Head of caudate nucleus (tissue), 42 donors: ENCODE results near the gene BRD9.
"Not testable (repeated sequence)": the region's sequence is repeated elsewhere in the genome, so short reads cannot be mapped to it uniquely, and the experiment has no call there.

Experiments
- DNase-seq, 42 donors: peaks; one replicate each; pipeline versions ENCODE4 v3.0.0 to v3.0.0-alpha.2; 2020 to 2021; ENCODE audit warnings: mixed read lengths in 7 of 42
- intact Hi-C: fragments of 100-400 bp; cut with DNase I; formaldehyde crosslinking; loops from one replicate; pipeline ENCODE4 v1.15.0; 2022

The BRD9 gene

GRCh38 chr5:854217-854616 lies 38.4 kb downstream of the BRD9 start:
- intact Hi-C loops: no loop called here
- DNase-seq: peak in 3 of 42 donors; percentile 4 to 9 (median 8)

GRCh38 chr5:853416-854090 lies 39.0 kb downstream of the BRD9 start:
- intact Hi-C loops: not testable (repeated sequence)
- peak in 4 of 42 donors; percentile 2 to 11 (median 6) for DNase-seq

GRCh38 chr5:852431-853401 lies 39.9 kb downstream of the BRD9 start:
- intact Hi-C loops: no loop called here
- peak in 6 of 42 donors; percentile 4 to 23 (median 9) for DNase-seq

GRCh38 chr5:852018-852417 lies 40.6 kb downstream of the BRD9 start:
- intact Hi-C loops: no loop called here
- DNase-seq: peak in 2 of 42 donors; percentile 2 to 6

GRCh38 chr5:851553-851952 lies 41.0 kb downstream of the BRD9 start:
- intact Hi-C loops: no loop called here
- peak in 4 of 42 donors; percentile 10 to 30 (median 19) for DNase-seq

GRCh38 chr5:851076-851475 lies 41.5 kb downstream of the BRD9 start:
- intact Hi-C loops: no loop called here
- DNase-seq: peak in 3 of 42 donors; percentile 8 to 23 (median 20)

GRCh38 chr5:850511-851006 lies 42.0 kb downstream of the BRD9 start, which contains the start of gene ZDHHC11:
Gene ZDHHC11 (minus strand): TSS chr5:850986. CDS start chr5:850602, 384 bp downstream.
- peak in 9 of 42 donors; percentile 11 to 57 (median 28) for DNase-seq
- intact Hi-C loops: no loop called here

GRCh38 chr5:849651-850301 lies 42.8 kb downstream of the BRD9 start:
- intact Hi-C loops: no loop called here

GRCh38 chr5:848671-849111 lies 43.9 kb downstream of the BRD9 start:
- intact Hi-C loops: no loop called here
- DNase-seq: peak in 6 of 42 donors; percentile 4 to 37 (median 18)

More at GRCh38 chr5:849651-850301, 42.8 kb downstream of the BRD9 start:
- DNase-seq: peak in 36 of 42 donors; percentile 11 to 80 (median 42)

- peak in 2 of 42 donors; percentile 6 to 12 for DNase-seq
- intact Hi-C loops: not testable (repeated sequence)
Observed at GRCh38 chr5:847736-848135, 44.9 kb downstream of the BRD9 start.

GRCh38 chr5:847212-847611 lies 45.4 kb downstream of the BRD9 start:
- intact Hi-C loops: not testable (repeated sequence)
- DNase-seq: peak in 3 of 42 donors; percentile 4 to 23 (median 16)

GRCh38 chr5:846602-847091 lies 46.0 kb downstream of the BRD9 start:
- DNase-seq: peak in 5 of 42 donors; percentile 5 to 32 (median 30)
- intact Hi-C loops: not testable (repeated sequence)

- intact Hi-C loops: not testable (repeated sequence)
- peak in 2 of 42 donors; percentile 7 to 14 for DNase-seq
Observed at GRCh38 chr5:845676-846601, 46.7 kb downstream of the BRD9 start.

- peak in 6 of 42 donors; percentile 6 to 32 (median 22) for DNase-seq
- intact Hi-C loops: not testable (repeated sequence)
Observed at GRCh38 chr5:845031-845675, 47.4 kb downstream of the BRD9 start.

GRCh38 chr5:844426-844825 lies 48.2 kb downstream of the BRD9 start:
- intact Hi-C loops: not testable (repeated sequence)
- peak in 7 of 42 donors; percentile 5 to 41 (median 14) for DNase-seq

- DNase-seq: peak in 6 of 42 donors; percentile 4 to 42 (median 23)
- intact Hi-C loops: not testable (repeated sequence)
Observed at GRCh38 chr5:843926-844325, 48.7 kb downstream of the BRD9 start.

- DNase-seq: peak in 5 of 42 donors; percentile 6 to 23 (median 16)
- intact Hi-C loops: not testable (repeated sequence)
Observed at GRCh38 chr5:843371-843770, 49.2 kb downstream of the BRD9 start.
